C4-2B (cell line): Measurements from ENCODE around the gene AK5.

ENCODE experiments used
- CTCF ChIP-seq: fragments of 450-650 bp; conservative IDR thresholded peaks from 2 replicates; pipeline ENCODE4 v1.5.1; 2017; ENCODE audit warnings: mild to moderate bottlenecking
- ZFX ChIP-seq: fragments of 450-650 bp; IDR thresholded peaks from 2 replicates; pipeline ENCODE4 v1.6.1; 2017

- TF ChIP-seq CTCF: no peak
- no peak for TF ChIP-seq ZFX
Observed at GRCh38 chr1:77532641-77533040, 250.8 kb downstream of the AK5 start.
